HuH-7.5 (cell line): ENCODE data around the gene PLXNB3.
"Not testable (repeated sequence)": the region's sequence is repeated elsewhere in the genome, so short reads cannot be mapped to it uniquely, and the experiment has no call there.

Experiments
- DNase-seq: peaks from one replicate; pipeline ENCODE4 v3.0.0; 2011; ENCODE audit warnings: low spot score

PLXNB3 gene

DNA sequence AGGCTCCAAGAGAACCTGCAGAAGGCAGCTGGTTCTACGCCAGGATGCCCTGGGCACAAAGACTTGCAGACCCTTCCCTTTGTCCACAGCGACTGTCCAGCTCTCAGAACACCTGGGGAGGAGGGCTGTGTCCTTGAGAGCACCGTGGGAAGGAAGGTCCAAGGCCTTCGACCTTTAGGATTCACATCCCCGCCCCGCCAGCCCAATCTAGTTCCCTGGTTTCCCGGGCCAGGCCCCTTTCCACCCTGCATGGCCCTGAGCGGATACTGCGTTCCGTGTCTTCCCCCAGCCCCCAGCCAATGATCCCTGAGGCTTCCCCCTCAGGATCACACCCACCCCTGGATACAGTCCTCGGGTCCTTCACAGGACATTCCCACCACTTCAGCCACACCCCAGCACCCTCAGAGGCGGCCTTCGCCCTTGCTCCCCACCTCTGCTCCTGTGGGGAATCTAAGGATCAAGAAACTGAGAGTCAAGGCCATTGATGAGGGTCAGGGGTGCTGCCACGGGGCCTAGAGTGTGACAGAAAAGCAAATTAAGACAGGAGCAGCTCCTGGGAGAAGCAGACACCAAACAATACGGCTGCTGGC is 30.3 kb upstream of the PLXNB3 start:
- no peak for DNase-seq

- DNase-seq: no peak
These were observed 29.2 kb upstream of the PLXNB3 start for GRCh38 chrX:153734871-153735270.

- no peak for DNase-seq
These were observed 28.8 kb upstream of the PLXNB3 start for GRCh38 chrX:153735274-153735673.

DNA sequence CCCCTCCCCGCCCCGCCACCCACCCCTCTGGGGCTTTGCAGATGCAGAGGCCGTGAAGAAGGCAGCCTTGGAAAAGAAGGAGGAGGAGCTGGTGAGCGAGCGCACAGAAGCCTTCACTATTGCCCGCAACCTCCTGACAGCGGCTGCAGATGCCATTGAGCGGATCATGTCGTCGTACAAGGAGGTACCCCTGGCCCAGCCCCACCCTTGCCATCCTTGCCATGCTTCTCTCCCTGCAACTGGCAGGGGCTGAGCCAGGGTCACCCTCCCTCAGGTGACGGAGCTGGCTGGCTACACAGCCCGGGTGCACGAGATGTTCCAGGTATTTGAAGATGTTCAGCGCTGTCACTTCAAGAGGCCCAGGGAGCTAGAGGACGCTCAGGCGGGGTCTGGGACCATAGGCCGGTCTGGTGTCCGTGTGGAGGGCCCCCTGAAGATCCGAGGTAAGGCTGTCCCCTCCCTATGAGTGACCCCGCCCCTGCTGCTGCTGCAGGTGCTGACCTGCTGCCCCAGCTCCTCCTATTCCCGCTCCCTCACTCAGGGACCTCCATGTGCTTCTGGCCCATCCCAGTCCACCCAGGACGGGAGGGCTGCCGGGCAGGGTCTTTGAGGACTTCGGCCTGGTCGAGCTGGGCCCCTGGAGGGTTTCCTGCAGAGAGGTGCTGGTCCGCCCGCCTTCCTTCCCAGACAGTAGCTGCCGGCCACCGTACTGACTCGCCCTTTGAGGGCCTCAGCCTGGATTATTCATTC is 27.8 kb upstream of the PLXNB3 start:
- no peak for DNase-seq

GRCh38 chrX:153736871-153737441 is 27.1 kb upstream of the PLXNB3 start:
- DNase-seq: no peak

DNA sequence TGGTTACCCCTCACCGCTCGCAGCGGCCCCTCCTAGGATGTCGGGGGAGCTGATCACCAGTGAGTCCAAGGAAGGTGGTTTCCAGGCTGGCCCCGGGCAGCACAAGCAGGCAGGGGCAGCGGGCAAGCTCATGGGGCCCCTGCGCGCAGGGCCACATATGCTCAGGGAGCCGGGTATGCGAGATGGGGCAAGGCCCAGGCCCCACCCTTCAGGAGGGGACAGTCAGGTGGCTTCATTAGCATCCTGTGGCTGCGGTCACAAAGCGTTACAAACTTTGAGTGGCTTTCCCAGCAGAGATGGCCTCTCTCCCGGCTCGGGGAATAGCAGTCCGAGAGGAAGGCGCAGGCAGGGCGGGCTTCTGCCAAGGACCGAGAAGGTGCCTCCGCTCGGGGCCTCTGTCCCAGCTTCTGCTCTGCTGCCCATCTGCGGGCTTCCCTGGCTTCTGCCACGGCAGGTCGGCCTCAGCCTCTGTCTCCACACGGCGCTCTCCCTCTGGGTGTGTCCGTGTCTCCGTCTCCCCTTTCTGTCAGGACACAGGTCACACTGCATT is 25.9 kb upstream of the PLXNB3 start:
- DNase-seq: no peak

DNA sequence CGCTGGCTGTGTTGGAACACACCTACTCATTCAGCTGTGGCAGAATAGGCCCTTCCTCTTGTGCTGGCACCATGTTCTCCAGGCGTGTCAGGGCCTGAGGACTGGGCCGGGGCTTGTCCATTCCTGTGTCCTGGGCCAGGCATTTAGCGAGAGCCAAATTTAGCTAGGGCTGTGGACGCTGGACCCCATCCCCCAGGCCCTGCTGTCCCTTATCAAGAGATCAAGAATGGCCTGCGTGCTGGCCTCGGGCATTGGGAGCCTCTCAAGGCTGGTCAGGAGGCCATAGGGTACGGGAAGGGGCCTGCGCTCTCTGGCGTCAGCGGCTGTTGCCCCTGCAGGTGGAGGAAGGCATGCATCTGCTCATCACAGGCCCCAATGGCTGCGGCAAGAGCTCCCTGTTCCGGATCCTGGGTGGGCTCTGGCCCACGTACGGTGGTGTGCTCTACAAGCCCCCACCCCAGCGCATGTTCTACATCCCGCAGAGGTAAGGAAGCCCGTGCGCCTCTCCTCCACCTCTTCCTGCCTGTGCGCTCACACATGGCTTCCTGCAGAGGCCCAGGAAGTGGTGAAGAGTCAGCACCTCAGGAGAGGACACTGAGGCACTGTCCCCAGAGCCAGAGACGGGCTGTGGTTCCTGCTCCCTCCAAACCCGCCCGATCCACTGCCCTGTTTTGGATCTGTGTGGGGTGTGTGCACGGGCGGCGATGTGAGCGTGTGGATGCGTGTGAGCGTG is 24.1 kb upstream of the PLXNB3 start:
- DNase-seq: no peak

DNA sequence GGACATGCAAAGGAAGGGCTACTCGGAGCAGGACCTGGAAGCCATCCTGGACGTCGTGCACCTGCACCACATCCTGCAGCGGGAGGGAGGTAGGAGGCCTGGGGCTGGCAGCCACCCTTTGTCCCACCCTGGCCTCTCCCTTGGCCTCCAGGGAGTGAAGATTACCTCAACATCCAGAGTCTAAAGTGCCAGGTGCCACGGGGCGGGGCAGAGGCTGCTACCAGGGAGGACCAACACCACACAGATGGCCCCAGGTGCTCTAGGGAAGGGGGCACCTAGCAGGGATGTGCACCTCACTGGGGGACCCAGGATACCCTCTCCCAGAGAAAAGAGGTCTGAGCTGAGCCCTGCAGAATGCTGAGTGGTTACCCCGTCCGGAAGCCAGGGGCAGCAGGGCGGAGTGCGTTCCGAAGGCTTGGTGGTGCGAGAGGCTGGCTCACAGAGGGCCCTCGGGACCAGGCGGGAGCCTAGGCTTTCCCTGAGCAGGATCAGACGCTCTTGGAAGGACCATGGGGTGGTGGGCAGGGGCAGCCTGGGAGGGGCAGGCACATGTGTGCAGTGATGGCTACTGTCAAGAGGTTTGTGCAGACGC is 23.3 kb upstream of the PLXNB3 start:
- DNase-seq: no peak

GRCh38 chrX:153741446-153741845 is 22.6 kb upstream of the PLXNB3 start:
- DNase-seq: no peak

DNA sequence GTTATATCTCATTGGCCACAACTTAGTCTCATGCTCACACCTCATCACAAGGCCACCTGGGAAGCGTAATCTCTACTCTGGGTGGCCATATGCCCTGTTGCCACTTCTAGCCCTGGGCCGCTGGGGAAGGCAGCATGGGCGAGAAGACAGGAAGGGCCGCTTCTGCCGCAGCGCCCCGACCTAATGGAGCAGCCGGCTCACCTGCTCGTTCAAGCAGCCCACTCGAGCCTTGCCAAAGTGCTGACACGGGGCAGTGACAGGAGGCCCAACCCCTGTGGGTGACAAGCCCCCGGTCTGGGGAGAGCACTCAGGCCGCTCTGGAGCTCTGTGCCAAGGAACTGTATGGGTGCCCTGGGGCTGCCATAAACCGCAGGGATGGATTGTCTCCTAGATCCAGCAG is 21.9 kb upstream of the PLXNB3 start:
- not testable (repeated sequence) for DNase-seq

- not testable (repeated sequence) for DNase-seq
These were observed 21.1 kb upstream of the PLXNB3 start for GRCh38 chrX:153742796-153743467.

- DNase-seq: not testable (repeated sequence)
These were observed 20.4 kb upstream of the PLXNB3 start for GRCh38 chrX:153743468-153744209.

DNA sequence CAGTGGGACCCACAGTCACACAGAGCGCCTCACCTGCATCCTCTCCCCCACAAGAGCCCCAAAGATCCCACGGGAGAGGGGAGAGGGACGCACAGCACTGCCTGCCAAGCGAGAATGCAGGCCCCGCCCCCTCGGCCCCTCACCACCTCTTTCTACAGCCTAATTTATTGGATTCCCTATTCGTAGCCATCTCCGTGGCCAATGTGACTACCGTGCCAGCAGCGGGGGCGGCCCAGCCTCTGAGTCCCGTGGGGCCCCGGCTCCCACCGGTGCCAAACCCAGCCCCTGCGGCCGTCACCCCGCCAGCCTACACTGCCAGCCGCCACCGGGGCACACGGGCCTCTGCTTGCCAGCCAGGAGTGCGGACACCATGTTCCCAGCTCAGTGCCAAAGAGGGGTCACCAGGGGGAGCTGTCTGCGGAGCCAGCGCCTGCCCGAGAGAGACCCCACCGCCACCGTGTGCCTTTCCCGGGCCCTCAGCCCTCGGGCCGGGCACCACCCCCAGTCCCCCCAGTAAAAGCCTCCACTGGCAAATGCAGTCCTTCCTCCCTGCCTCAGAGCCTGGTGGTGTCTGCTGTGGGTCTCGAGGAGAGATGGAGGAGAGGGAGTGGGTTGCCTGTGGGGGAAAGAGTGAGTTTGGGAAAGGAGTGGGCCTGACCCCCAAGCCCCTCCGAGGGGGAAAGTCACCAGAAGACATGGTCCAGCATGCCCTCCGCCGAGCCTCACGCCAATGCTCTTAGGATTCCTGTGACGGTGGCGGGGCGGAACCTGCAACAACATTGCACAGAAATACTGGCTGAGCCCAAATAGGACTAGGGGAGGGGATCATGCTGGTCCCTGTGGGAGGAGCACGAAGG is 19.6 kb upstream of the PLXNB3 start:
- DNase-seq: no peak

DNA sequence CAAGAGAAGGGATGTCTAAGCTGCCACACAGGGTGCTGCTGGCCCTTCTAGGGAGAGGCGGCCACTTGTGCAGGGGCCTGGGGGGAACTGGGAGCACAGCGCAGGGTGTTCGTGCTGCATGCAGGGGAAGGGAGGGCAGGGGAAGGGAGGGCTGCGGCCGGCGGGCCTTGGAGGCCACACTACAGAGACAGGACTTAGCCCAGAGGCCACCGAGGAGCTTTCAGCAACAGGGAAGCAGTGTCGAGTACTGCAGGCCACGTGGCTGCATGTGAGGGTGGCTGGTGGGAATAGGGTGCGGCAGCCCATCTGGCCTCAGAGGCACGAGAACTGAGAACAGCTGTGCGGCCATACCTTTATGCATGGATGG is 19.0 kb upstream of the PLXNB3 start:
- not testable (repeated sequence) for DNase-seq

- no peak for DNase-seq
These were observed 17.7 kb upstream of the PLXNB3 start for GRCh38 chrX:153746359-153746758.

GRCh38 chrX:153746991-153747390 is 17.1 kb upstream of the PLXNB3 start:
- DNase-seq: not testable (repeated sequence)

- DNase-seq: not testable (repeated sequence)
These were observed 15.0 kb upstream of the PLXNB3 start for GRCh38 chrX:153749017-153749416.

- DNase-seq: no peak
These were observed 13.8 kb upstream of the PLXNB3 start for GRCh38 chrX:153750127-153750774.

GRCh38 chrX:153755136-153755535 is 8.9 kb upstream of the PLXNB3 start:
- no peak for DNase-seq
